T-helper 2 cell treated with Interferon-gamma antibody and Interleukin-4, amounts not matched to agents 5 μg/mL and 100 μg/mL, for 36 hours (primary cell): ENCODE data around the gene DPYSL3.

Source experiments
- DNase-seq: peaks from one replicate; pipeline ENCODE4 v3.0.0; 2021; ENCODE audit warnings: low spot score
- H3K27ac Mint-ChIP-seq: one replicate; pipeline ENCODE4 v1.8.0; 2021; ENCODE audit warnings: mild to moderate bottlenecking, mixed read lengths
- H3K27me3 Mint-ChIP-seq: one replicate; pipeline ENCODE4 v1.8.0; 2021; ENCODE audit warnings: low read depth, mixed read lengths
- H3K36me3 Mint-ChIP-seq: one replicate; pipeline ENCODE4 v1.8.0; 2021; ENCODE audit warnings: low read depth, mixed read lengths
- H3K4me1 Mint-ChIP-seq: one replicate; pipeline ENCODE4 v1.8.0; 2021; ENCODE audit warnings: low read depth, mixed read lengths
- H3K4me3 Mint-ChIP-seq: one replicate; pipeline ENCODE4 v1.8.0; 2022; ENCODE audit warnings: mild to moderate bottlenecking, moderate library complexity, mixed read lengths
- H3K9me3 Mint-ChIP-seq: one replicate; pipeline ENCODE4 v1.8.0; 2021; ENCODE audit warnings: mixed read lengths

DPYSL3 gene

GRCh38 chr5:147474140-147474539 is 35.7 kb downstream of the DPYSL3 start:
- no peaks in the 10 kb centered on the region for H3K36me3 Mint-ChIP-seq
- no peaks in the 10 kb centered on the region for H3K4me1 Mint-ChIP-seq
- no peak overlapping the region for H3K27ac Mint-ChIP-seq
- H3K27me3 Mint-ChIP-seq: peaks cover 7% of the 10 kb centered on the region
- H3K9me3 Mint-ChIP-seq: no peaks in the 10 kb centered on the region
- H3K4me3 Mint-ChIP-seq: no peak overlapping the region
- DNase-seq: no peak

GRCh38 chr5:147472664-147473475 is 37.0 kb downstream of the DPYSL3 start:
- no peaks in the 10 kb centered on the region for H3K36me3 Mint-ChIP-seq
- DNase-seq: no peak
- no peak overlapping the region for H3K27ac Mint-ChIP-seq
- no peak overlapping the region for H3K4me3 Mint-ChIP-seq
- H3K4me1 Mint-ChIP-seq: no peaks in the 10 kb centered on the region
- H3K27me3 Mint-ChIP-seq: peaks cover 5% of the 10 kb centered on the region
- no peaks in the 10 kb centered on the region for H3K9me3 Mint-ChIP-seq

GRCh38 chr5:147467973-147468508 is 41.8 kb downstream of the DPYSL3 start:
- Mint-ChIP-seq H3K36me3 (no peaks in the 10 kb centered on the region), H3K27ac (no peak overlapping the region), H3K9me3 (no peaks in the 10 kb centered on the region), H3K27me3 (no peaks in the 10 kb centered on the region), H3K4me1 (no peaks in the 10 kb centered on the region), H3K4me3 (no peak overlapping the region)
- no peak for DNase-seq

DNA sequence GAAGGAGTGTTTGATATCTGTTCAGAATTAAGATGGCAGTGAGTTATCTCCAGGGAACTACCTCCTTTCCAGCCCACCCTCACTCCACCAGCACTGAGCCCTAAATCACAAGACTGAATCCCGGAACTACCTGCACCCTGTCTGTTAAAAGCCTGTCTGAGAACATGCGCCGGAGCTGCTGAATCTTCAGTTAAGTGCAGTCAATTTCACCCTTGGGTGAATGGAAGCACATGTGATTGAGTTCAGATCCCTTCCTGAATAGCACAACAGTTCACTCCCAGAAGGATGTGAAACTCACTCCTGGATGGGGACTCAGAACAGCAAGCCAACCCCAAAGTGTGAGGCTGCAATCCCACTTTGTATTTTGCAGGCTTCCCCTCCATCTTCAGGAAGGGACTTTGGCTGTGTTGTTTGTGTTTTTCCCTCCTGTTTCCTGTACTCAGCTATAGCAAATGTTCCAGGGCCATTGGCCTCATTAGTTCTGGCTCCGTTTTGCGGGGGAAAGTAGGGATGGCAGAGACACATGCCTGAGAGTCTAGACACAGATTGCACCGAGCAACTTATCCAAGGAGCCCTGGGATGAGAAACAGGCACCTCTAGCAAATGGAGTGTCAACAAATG is 43.4 kb downstream of the DPYSL3 start:
- Mint-ChIP-seq H3K4me3 (no peak overlapping the region), H3K27me3 (no peaks in the 10 kb centered on the region), H3K36me3 (no peaks in the 10 kb centered on the region), H3K27ac (no peak overlapping the region), H3K9me3 (no peaks in the 10 kb centered on the region), H3K4me1 (no peaks in the 10 kb centered on the region)
- no peak for DNase-seq

DNA sequence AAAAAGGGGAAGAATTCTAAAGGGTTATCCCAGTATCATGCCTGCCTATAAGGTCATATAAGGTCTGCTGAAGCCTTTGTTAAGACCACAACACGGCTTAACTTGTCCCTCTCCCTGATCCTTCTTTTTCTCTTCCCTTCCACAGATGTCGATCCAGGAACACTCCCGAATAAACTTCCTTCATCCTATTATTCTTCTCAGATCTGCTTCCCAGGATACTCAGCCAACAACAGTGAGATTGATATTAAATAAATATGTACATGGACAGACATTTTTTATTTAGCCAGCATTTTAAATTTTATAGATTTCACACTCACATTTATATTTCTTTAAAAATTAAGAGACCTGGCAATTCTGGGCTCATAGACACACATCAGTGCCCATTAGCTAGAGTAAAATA is 44.1 kb downstream of the DPYSL3 start:
- no peak overlapping the region for H3K4me3 Mint-ChIP-seq
- no peaks in the 10 kb centered on the region for H3K36me3 Mint-ChIP-seq
- H3K4me1 Mint-ChIP-seq: no peaks in the 10 kb centered on the region
- no peak overlapping the region for H3K27ac Mint-ChIP-seq
- DNase-seq: no peak
- H3K9me3 Mint-ChIP-seq: no peaks in the 10 kb centered on the region
- H3K27me3 Mint-ChIP-seq: no peaks in the 10 kb centered on the region

DNA sequence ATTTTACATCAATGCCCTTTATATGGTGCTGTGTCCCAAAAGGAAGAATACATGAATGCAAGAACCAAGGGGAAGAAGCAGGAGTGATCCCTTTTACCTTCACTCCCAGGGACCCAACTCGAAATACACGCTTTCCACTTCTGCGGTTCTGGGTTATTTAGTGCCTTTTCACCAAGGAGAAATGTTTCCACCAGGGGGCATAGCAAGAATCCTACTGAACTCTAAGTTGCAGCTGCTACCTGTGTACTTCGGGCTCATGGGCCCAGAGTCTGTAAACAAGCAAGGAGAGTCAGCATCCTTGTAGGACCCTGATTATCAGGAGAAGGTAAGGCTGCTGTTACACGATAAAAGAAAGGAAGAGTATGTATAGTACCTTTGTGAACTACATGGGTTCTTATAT is 45.7 kb downstream of the DPYSL3 start:
- Mint-ChIP-seq H3K4me3 (no peak overlapping the region), H3K36me3 (no peaks in the 10 kb centered on the region), H3K9me3 (no peaks in the 10 kb centered on the region), H3K4me1 (no peaks in the 10 kb centered on the region), H3K27me3 (no peaks in the 10 kb centered on the region), H3K27ac (no peak overlapping the region)
- no peak for DNase-seq

DNA sequence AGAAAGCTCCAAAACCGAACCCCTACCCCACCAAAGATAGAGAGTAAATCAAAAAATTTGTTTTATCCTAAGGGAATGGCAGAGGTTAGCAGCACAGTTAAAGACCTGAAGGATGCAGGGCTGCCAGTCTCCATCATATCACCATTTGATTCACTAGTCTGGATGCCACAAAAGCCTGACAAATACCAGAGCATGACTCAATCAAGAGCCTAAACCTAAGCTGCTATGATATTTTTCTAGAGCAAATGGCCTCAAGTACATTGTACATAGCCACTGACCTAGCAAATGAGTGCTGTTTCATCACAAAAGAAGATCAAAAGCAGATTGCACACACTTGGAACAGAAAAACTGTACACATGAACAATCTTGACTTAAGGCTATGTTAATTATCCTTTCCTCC is 48.0 kb downstream of the DPYSL3 start:
- H3K27me3 Mint-ChIP-seq: peaks cover under 1% of the 10 kb centered on the region
- no peaks in the 10 kb centered on the region for H3K36me3 Mint-ChIP-seq
- no peaks in the 10 kb centered on the region for H3K4me1 Mint-ChIP-seq
- no peaks in the 10 kb centered on the region for H3K9me3 Mint-ChIP-seq
- H3K4me3 Mint-ChIP-seq: no peak overlapping the region
- no peak overlapping the region for H3K27ac Mint-ChIP-seq
- no peak for DNase-seq

DNA sequence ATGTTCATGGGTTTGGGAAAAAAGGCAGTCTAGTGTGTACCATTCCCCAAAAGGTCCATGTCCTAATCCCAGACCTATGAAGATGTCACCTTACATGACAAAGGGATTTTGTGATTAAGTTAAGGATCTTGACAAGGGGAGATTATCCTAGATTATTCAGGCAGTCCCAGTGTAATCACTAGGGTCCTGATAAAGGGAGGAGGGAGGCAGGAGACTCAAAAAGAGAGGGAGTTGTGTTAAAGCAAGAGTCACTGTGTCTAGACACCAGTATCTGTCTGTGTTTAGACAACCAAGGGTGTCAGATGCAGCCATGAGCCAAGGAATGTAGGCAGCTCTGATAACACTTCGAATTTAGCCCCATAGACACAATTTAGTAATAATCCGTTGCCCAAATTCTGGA is 49.5 kb downstream of the DPYSL3 start:
- Mint-ChIP-seq H3K4me1 (no peaks in the 10 kb centered on the region), H3K27ac (no peak overlapping the region), H3K36me3 (no peaks in the 10 kb centered on the region), H3K4me3 (no peak overlapping the region), H3K27me3 (peaks cover 13% of the 10 kb centered on the region), H3K9me3 (no peaks in the 10 kb centered on the region)
- no peak for DNase-seq

GRCh38 chr5:147458581-147458980 is 51.3 kb downstream of the DPYSL3 start:
- DNase-seq: no peak
- peaks cover 2% of the 10 kb centered on the region for H3K4me1 Mint-ChIP-seq
- no peak overlapping the region for H3K4me3 Mint-ChIP-seq
- H3K9me3 Mint-ChIP-seq: no peaks in the 10 kb centered on the region
- peaks cover 30% of the 10 kb centered on the region for H3K27me3 Mint-ChIP-seq
- H3K27ac Mint-ChIP-seq: no peak overlapping the region
- H3K36me3 Mint-ChIP-seq: no peaks in the 10 kb centered on the region

DNA sequence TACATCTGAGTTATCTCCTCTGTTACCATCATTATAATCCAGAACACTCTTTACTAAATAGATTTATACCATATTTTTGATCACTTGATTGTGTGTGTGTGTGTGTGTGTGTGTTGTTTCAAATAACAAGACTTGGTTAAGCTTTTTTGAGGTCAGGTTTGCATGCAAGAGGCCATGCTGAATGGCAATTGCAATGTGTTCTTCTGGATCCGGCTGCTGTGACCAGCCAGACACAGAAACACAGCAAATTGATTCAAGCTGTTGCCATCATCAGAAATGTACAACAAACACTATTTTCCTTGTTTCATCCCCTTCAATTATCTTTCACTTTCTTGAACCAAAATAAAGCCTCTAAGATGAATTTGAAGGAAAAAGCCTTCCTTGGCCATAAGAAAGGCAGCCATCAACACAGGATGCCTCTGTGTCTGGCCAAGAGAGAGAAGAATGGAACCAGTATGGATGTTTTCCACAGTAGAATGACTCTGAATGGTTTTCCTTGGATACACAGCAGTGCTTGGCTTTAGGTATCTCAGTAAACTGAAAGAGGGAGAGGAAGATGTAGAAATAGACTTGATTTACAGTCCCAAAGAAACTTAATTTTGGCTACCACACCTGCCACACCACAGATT is 53.9 kb downstream of the DPYSL3 start:
- no peak overlapping the region for H3K27ac Mint-ChIP-seq
- peaks cover 52% of the 10 kb centered on the region for H3K27me3 Mint-ChIP-seq
- no peaks in the 10 kb centered on the region for H3K36me3 Mint-ChIP-seq
- H3K9me3 Mint-ChIP-seq: no peaks in the 10 kb centered on the region
- no peak for DNase-seq
- peaks cover 7% of the 10 kb centered on the region for H3K4me1 Mint-ChIP-seq
- no peak overlapping the region for H3K4me3 Mint-ChIP-seq

DNA sequence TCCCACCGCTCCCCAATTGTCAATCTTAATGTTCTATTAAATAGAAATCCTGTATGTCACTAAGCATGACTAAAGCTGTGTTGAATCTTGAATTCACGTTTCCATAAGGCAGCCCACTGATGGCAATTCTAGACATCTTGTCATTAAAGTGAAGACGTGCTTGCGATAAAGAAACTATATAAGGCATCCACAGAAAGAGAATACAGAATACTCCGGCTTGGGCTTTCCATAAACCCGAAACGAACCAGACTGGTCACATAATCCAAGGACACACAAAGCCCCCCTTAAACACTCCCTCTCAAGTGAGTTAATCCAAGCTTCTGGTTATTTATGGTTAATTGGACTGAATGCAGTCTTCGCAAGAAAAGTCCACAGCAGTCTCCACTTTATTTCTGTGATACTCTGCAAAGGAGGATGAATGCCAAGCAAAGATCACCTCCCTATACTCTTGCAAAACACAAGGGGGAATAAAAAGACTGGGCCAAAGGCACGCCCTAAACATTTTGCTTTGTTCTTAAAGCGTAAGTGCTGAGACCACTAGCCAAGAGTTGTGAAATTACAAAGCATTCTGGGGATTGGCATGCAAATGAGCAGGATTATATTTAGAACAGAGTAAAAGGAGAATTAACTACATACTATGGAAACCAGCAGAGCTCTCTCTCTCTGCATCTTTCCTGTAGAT is 54.7 kb downstream of the DPYSL3 start:
- H3K4me1 Mint-ChIP-seq: peaks cover 7% of the 10 kb centered on the region
- no peaks in the 10 kb centered on the region for H3K9me3 Mint-ChIP-seq
- no peaks in the 10 kb centered on the region for H3K36me3 Mint-ChIP-seq
- H3K27me3 Mint-ChIP-seq: peaks cover 56% of the 10 kb centered on the region
- peak overlapping the region; percentile 21 for H3K4me3 Mint-ChIP-seq
- DNase-seq: no peak
- H3K27ac Mint-ChIP-seq: no peak overlapping the region

- DNase-seq: peak; percentile 62
- H3K9me3 Mint-ChIP-seq: no peaks in the 10 kb centered on the region
- H3K27me3 Mint-ChIP-seq: peaks cover 59% of the 10 kb centered on the region
- H3K27ac Mint-ChIP-seq: no peak overlapping the region
- peaks cover 7% of the 10 kb centered on the region for H3K4me1 Mint-ChIP-seq
- peak overlapping the region; percentile 91 for H3K4me3 Mint-ChIP-seq
- no peaks in the 10 kb centered on the region for H3K36me3 Mint-ChIP-seq
Observed at GRCh38 chr5:147453875-147454814, 55.7 kb downstream of the DPYSL3 start.

GRCh38 chr5:147452165-147452811 is 57.6 kb downstream of the DPYSL3 start:
- no peak for DNase-seq
- Mint-ChIP-seq H3K4me1 (peaks cover 7% of the 10 kb centered on the region), H3K9me3 (no peaks in the 10 kb centered on the region), H3K27me3 (peaks cover 61% of the 10 kb centered on the region), H3K27ac (no peak overlapping the region), H3K36me3 (no peaks in the 10 kb centered on the region), H3K4me3 (peak overlapping the region; percentile 61)
